GM21381 (cell line): ENCODE data around the gene C1orf53.

Experiments used
- ATAC-seq: cut with Tn5 transposase; IDR thresholded peaks from one replicate; pipeline ENCODE4 v1.9.1; 2021; ENCODE audit warnings: mild to moderate bottlenecking, moderate library complexity; ENCODE audit not compliant: unreplicated experiment

The C1orf53 gene

DNA sequence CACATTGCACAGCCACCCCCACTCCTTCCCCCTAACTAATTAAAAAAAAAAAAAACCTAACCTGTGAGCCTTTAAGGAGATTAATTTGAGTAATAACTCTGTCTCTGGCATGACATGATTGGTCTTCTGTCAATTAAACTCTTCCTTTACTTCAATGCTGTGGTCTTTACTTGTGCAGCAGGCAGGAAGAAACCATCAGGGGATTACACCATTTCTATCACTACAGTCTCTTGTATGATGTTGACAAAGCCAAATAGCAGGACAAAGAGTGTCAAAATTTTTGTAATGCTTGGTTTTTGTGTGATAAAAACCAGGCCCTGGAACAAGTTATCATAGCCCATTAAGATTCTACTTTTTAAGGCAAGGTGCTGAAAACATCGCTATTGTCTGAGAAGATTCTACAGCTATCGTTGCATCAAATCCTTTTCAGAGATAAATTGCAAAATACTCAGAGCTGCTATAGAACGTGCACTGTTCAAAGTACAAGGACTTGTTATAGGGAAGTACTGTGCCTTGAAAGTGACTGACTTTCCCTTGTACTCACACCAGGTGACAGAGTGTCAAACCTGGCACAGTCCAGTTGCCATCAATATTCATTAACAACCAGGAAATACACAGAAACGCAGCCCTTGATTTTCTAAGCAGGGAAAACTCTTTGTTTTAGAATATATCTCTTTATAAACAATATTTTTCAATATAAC is 52.4 kb downstream of the C1orf53 start:
- no peak for ATAC-seq

DNA sequence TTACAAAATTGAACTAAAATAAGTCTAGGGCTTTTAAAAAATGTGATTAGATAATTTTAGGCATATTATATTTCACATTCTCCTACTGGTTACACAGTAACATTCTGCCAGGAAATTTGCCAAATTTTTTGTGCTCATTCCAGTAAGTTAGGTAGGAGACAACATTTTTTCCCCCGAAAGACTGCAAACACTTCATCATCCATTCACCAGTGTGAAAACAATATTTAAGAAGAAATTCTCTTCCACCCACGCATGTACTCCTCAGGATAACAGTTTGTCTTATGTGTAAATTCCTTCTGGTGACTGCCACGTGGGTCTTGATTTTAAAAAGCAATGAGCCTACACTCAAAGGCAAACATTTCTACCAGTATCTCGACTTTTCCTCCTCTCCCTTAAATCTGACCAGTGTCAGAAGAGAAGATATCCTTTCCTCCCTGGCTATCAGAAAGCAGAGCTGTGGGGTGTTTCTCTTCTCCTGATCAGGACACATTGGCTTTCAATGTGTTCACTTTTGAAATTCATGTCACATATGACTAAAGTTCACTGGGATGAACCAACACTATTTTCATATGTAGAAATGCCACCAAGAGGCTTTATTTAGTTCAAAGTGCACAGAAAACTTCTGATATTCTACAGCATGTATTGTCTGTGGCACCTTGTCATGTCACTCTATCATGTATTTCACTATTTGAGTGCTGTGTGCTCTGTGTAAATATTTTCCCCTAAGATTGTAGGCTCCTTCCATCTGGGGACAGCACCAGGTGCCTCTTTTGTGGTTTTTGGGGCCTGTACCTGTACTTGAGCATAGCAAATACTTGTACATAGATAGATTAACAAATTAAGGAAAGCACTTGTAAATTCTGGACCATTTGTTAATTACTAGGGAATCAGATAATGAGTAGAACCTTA is 53.3 kb downstream of the C1orf53 start:
- ATAC-seq = no peak
